Measurements from ENCODE around the gene ZMAT3. TPM values are rescaled to one million over a fixed set of nuclear protein-coding genes. Genes with fewer than 3 reads are reported as not detected.

The ZMAT3 gene
- total RNA-seq, 2 experiments from 2014 or later: 12.3 to 13.9 TPM

DNA sequence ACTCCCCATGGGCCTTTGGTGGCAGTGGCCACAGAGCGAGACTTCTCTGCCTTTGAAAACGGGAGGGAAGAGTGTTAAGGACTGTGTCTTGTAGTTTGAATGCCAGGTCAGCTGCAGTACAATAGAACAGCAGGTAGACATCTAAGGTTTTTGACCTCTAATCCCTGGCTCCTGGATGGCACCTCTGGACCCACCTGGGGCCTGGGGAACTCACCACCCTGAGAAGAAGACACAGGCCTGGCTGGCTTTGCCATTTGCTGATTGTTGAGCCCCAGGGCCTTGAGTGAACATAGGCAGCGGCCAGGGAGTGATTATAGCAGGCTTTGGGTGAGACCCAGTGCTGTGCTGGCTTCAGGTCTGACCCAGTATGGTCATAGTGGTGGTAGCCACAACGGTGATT is 66.4 kb downstream of the ZMAT3 start:
- H3K9me3 Mint-ChIP-seq: no peaks in the 10 kb centered on the region
- CTCF ChIA-PET: interaction anchor here (1.0 kb wide), 1 partner anchor 22 kb away, joined by 3 read pairs; no protein-coding TSS in a partner anchor
- H3K27me3 Mint-ChIP-seq: peaks cover 27% of the 10 kb centered on the region
- H3K36me3 Mint-ChIP-seq (ENCODE audit: low read depth): no peaks in the 10 kb centered on the region
- H3K27ac Mint-ChIP-seq: no peak overlapping the region
- no peak for DNase-seq
- POLR2A ChIA-PET: no interaction called here
- H3K4me1 Mint-ChIP-seq: peaks cover 5% of the 10 kb centered on the region
- no peak overlapping the region for H3K4me3 Mint-ChIP-seq

DNA sequence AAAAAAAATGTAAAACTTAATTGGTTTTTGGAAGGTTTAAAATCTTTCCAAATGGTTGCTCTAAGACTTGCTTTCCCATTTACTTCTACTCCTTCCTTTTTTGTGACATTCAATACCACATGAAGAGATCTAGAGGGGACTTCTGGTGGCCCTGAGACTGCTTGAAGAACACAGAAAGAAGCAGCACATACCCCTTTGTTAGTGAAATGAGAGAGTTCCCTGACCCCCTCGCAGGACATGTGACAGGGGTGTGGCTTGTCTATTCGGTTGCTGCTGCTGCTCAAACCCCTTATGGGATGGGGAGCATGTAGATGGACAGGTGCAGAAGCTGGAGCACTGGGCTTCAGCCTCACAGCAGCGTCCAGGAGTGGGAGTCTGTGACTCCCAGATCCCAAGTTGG is 71.0 kb downstream of the ZMAT3 start:
- ChIA-PET CTCF (interaction anchor here (1.0 kb wide), 1 partner anchor 316 kb away, joined by 3 read pairs; no protein-coding TSS in a partner anchor), POLR2A (no interaction called here)
- DNase-seq: no peak
- Mint-ChIP-seq H3K27ac (no peak overlapping the region), H3K4me1 (peaks cover 10% of the 10 kb centered on the region), H3K36me3 (ENCODE audit: low read depth) (peaks cover 2% of the 10 kb centered on the region), H3K27me3 (peaks cover 2% of the 10 kb centered on the region), H3K9me3 (no peaks in the 10 kb centered on the region), H3K4me3 (no peak overlapping the region)

DNA sequence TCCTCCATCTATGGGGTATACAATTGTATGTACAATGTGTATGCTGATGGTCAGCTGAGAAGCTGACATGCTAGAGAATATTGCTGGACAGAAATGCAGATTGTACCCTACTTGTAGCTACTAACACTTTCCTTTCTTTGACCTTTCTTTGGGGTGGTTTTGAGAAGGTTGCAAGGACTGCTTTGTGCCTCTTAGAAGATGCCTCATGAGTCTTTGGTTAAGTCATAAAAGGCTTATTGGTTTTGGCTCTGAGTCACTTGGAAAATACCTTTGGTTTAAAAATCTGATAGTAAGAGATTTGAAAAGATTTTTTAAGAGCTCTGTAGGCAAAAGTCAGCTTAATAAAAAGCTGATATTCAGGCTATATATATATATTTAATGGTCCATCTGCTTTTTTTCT is 71.5 kb downstream of the ZMAT3 start:
- CTCF ChIA-PET: interaction anchor here (1.0 kb wide), 1 partner anchor 316 kb away, joined by 3 read pairs; no protein-coding TSS in a partner anchor
- Mint-ChIP-seq H3K36me3 (ENCODE audit: low read depth) (peaks cover 2% of the 10 kb centered on the region), H3K27me3 (peaks cover 2% of the 10 kb centered on the region), H3K4me1 (peaks cover 10% of the 10 kb centered on the region), H3K27ac (no peak overlapping the region), H3K4me3 (no peak overlapping the region), H3K9me3 (no peaks in the 10 kb centered on the region)
- POLR2A ChIA-PET: no interaction called here
- DNase-seq: no peak

DNA sequence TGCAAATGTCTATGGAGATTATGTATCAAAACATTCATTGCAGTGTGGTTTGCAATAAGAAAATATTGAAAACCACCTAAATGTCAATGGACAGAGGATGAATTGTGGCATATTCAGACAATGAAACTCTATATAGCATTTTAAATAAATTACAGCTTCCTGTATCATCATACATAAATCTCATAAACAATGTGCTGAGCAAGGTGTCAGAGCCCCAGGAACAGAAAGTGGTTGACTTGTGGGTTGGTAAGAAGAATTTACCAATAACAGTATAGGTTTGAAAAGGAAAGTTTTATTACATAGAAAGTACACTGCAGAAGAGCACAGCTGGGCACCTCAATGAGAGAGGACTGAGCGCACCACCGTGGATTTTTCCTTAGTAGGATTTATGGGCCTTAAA is 75.2 kb downstream of the ZMAT3 start:
- ChIA-PET CTCF (interaction anchor here (0.5 kb wide), 1 partner anchor 625 kb away, joined by 5 read pairs; no protein-coding TSS in a partner anchor), POLR2A (no interaction called here)
- Mint-ChIP-seq H3K9me3 (no peaks in the 10 kb centered on the region), H3K4me3 (no peak overlapping the region), H3K27me3 (peaks cover 2% of the 10 kb centered on the region), H3K27ac (no peak overlapping the region), H3K36me3 (ENCODE audit: low read depth) (peaks cover 2% of the 10 kb centered on the region), H3K4me1 (peaks cover 10% of the 10 kb centered on the region)
- no peak for DNase-seq

DNA sequence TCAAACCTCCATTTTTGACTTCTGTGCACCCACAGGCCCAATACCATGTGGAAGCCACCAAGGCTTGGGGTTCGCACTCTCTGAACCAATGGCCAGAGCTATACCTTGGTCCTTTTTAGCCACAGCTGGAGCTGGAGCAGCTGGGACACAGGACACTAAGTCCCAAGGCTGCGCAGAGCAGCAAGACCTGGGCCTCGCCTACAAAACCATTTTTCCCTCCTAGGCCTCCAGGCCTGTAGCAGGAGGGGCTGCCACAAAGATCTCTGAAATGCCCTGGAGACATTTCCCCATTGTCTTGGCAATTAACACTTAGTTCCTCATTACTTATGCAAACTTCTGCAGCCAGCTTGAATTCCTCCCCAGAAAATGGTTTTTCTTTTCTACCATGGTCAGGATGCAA is 81.3 kb downstream of the ZMAT3 start:
- POLR2A ChIA-PET: no interaction called here
- Mint-ChIP-seq H3K4me1 (no peaks in the 10 kb centered on the region), H3K27ac (no peak overlapping the region), H3K9me3 (peaks cover 44% of the 10 kb centered on the region), H3K4me3 (no peak overlapping the region), H3K36me3 (ENCODE audit: low read depth) (peaks cover 11% of the 10 kb centered on the region), H3K27me3 (no peaks in the 10 kb centered on the region)
- no peak for DNase-seq
- CTCF ChIA-PET: no interaction called here

DNA sequence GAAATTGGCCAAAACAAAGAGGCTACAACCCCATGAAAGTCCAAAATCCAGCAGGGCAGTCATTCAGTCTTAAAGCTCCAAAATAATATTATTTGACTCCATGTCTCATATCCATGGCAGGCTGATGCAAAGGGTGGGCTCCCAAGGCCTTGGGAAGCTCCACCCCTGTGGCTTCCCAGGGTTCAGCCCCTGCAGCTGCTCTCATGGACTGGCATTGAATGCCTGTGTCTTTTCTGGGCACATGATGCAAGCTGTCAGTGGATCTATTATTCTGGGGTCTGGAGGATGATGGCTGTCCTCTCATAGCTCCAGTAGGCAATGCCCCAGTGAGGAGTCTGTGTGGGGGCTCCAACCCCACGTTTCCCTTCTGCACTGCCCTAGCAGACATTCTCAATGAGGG is 81.8 kb downstream of the ZMAT3 start:
- peaks cover 44% of the 10 kb centered on the region for H3K9me3 Mint-ChIP-seq
- DNase-seq: no peak
- CTCF ChIA-PET: no interaction called here
- POLR2A ChIA-PET: no interaction called here
- H3K27ac Mint-ChIP-seq: no peak overlapping the region
- H3K27me3 Mint-ChIP-seq: no peaks in the 10 kb centered on the region
- H3K4me3 Mint-ChIP-seq: no peak overlapping the region
- peaks cover 11% of the 10 kb centered on the region for H3K36me3 Mint-ChIP-seq (ENCODE audit: low read depth)
- H3K4me1 Mint-ChIP-seq: no peaks in the 10 kb centered on the region

DNA sequence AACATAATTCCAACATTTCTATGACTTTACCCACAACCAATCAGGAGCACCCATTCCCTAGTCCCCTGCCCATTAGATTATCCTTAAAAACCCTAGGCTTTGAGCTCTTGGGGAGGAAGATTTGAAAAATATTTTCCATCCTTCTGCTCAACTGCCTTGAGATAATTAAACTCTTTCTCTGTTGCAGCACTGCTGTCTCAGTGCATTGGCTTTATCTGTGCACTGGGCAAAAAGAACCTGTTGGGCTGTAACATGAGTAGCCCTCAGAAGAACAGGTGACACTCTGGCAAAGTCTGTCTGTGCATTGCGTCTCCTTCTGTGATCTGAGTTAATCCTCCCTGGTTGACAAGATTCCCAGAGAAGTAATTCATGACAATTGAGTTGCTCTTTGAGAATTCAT is 83.9 kb downstream of the ZMAT3 start:
- CTCF ChIA-PET: no interaction called here
- peaks cover 11% of the 10 kb centered on the region for H3K36me3 Mint-ChIP-seq (ENCODE audit: low read depth)

DNA sequence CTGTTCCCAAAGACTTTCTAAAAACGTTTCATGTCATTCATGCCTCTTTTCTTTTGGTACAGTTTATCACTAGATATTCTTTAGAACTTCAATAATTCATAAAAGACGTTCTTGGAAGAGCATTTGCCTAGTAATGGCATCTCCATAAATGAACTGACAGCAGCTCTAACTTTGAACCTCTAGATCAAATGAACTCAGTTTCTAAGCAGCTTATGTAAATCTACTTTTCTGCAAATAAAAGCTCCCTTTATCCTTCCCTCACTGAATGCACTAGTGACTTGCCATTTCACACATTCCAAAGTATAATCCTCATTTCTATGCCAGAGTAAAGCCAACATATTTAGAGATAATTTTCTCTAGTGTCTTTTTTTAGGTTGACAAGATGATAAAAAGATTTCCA is 85.2 kb downstream of the ZMAT3 start:
- Mint-ChIP-seq H3K36me3 (ENCODE audit: low read depth) (peaks cover 11% of the 10 kb centered on the region), H3K27me3 (no peaks in the 10 kb centered on the region), H3K4me1 (no peaks in the 10 kb centered on the region), H3K9me3 (peaks cover 44% of the 10 kb centered on the region), H3K27ac (no peak overlapping the region), H3K4me3 (no peak overlapping the region)
- no peak for DNase-seq
- ChIA-PET POLR2A (no interaction called here), CTCF (no interaction called here)

More for the DNA sequence above, 83.9 kb downstream of the ZMAT3 start:
- DNase-seq: no peak
- Mint-ChIP-seq H3K9me3 (peaks cover 44% of the 10 kb centered on the region), H3K4me3 (no peak overlapping the region), H3K27ac (no peak overlapping the region), H3K27me3 (no peaks in the 10 kb centered on the region), H3K4me1 (no peaks in the 10 kb centered on the region)
- POLR2A ChIA-PET: no interaction called here

DNA sequence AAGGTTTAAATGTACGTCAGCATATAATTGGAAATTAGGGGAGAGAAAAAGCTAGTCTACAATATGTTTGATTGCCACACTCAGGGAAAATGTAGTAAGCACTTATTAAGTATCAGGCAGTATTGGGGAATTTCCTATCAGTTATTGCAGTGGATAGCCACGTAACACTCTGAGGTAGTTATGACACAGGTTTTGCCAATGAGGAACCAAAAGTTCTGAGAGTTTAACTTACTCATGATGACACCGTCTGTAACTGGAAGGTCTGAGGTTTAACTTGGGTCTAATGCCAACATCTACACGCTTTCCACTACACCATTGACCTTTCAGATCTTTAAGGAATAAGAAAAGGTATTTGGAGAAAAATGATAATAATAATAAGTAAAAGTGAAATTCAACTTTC is 89.5 kb downstream of the ZMAT3 start:
- no peak for DNase-seq
- Mint-ChIP-seq H3K4me1 (no peaks in the 10 kb centered on the region), H3K27ac (no peak overlapping the region), H3K36me3 (ENCODE audit: low read depth) (peaks cover 3% of the 10 kb centered on the region), H3K27me3 (no peaks in the 10 kb centered on the region), H3K4me3 (no peak overlapping the region), H3K9me3 (peaks cover 10% of the 10 kb centered on the region)
- CTCF ChIA-PET: no interaction called here
- POLR2A ChIA-PET: no interaction called here

DNA sequence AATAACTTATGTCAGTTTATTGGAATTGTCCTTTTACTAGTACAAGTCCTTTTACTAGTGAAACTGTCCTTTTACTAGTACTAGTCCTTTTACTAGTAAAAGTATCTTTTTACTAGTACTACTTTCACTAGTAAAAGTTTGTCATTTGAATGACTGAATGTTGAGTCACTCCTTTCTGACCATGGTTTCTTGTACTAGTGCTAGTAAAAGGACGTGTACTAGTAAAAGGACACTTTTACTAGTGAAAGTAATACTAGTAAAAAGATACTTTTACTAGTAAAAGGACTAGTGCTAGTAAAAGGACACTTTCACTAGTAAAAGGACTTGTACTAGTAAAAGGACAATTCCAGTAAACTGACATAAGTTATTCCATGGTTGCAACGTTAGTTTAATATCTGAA is 96.3 kb downstream of the ZMAT3 start:
- DNase-seq: no peak
- Mint-ChIP-seq H3K4me3 (no peak overlapping the region), H3K36me3 (ENCODE audit: low read depth) (no peaks in the 10 kb centered on the region), H3K9me3 (peaks cover 4% of the 10 kb centered on the region), H3K27ac (no peak overlapping the region), H3K27me3 (no peaks in the 10 kb centered on the region), H3K4me1 (no peaks in the 10 kb centered on the region)
- CTCF ChIA-PET: no interaction called here
- POLR2A ChIA-PET: no interaction called here

DNA sequence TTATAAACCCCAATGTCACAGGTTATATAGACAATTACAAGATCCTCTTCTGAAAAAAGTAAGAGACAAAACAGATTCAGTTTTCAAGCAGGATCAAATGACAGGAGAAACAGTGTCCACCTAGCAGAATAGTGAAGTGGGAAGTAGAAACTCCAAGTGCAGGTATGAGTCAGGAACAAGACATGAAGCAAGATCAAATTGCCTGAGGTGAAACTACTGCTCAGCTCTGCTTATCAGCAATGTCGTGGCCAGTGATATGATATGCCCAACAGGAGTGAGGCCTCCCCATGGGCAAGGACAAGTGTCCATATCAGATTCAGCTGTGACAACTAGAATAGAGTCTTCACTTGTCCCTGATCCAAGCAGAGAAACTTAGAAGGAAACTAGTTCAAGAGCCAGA is 100.0 kb downstream of the ZMAT3 start:
- POLR2A ChIA-PET: no interaction called here
- peaks cover 10% of the 10 kb centered on the region for H3K4me1 Mint-ChIP-seq
- H3K4me3 Mint-ChIP-seq: no peak overlapping the region
- no peak for DNase-seq
- H3K27me3 Mint-ChIP-seq: no peaks in the 10 kb centered on the region
- CTCF ChIA-PET: no interaction called here
- H3K36me3 Mint-ChIP-seq (ENCODE audit: low read depth): no peaks in the 10 kb centered on the region
- no peak overlapping the region for H3K27ac Mint-ChIP-seq
- peaks cover 4% of the 10 kb centered on the region for H3K9me3 Mint-ChIP-seq

DNA sequence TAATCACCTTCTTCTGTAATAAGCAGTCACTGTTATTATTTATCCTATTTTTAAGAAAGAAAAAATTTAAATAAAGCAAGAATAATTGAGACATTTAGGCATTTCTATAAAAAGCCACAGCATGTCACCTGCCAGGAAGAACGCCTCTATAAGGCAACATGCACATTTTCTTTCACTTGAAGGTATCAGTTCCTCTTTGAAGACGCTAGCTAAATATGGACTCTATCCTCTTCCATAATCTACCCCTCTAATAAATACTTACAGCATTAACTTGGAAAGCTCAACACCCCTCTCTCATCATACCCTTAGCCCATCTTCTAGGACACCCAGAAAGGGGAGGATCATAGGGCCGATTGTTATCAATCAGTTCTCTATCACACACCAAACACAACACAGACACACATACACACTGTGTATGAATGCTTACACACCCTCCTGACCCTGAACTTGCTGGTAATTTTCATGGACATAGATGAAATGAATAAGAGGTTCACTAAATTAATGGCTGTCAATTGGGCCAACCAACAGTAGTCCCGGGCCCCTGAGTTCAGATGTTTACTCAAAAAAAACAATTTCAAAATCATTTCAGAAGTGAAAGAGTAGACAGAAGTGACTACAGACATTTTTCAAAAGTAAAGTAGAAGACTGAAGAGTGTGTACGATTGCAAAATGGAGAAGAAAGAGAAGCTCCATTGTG is 102.5 kb downstream of the ZMAT3 start:
- Mint-ChIP-seq H3K27ac (no peak overlapping the region), H3K27me3 (no peaks in the 10 kb centered on the region), H3K9me3 (peaks cover 4% of the 10 kb centered on the region), H3K36me3 (ENCODE audit: low read depth) (no peaks in the 10 kb centered on the region), H3K4me3 (no peak overlapping the region), H3K4me1 (peaks cover 10% of the 10 kb centered on the region)
- DNase-seq: no peak
- ChIA-PET CTCF (no interaction called here), POLR2A (no interaction called here)

Data from activated CD4-positive, alpha-beta memory T cell treated with anti-CD3 and anti-CD28 coated beads, Interleukin-2, amount 10 ng/mL, durations not matched to agents 7 days and 5 days (primary cell).